HuH-7.5 (cell line): ENCODE data around the gene NPY5R.

Source experiments
- DNase-seq: peaks from one replicate; pipeline ENCODE4 v3.0.0; 2011; ENCODE audit warnings: low spot score

The NPY5R gene

GRCh38 chr4:163384926-163385325, 41.2 kb downstream of the NPY5R start:
- DNase-seq: no peak

GRCh38 chr4:163385466-163385865, 41.8 kb downstream of the NPY5R start:
- DNase-seq: no peak

- no peak for DNase-seq
These were observed 48.1 kb downstream of the NPY5R start for GRCh38 chr4:163391756-163392155.

GRCh38 chr4:163392328-163392727, 48.6 kb downstream of the NPY5R start:
- DNase-seq: no peak

- no peak for DNase-seq
These were observed 49.8 kb downstream of the NPY5R start for GRCh38 chr4:163393471-163393870.

GRCh38 chr4:163395055-163395454, 51.4 kb downstream of the NPY5R start:
- DNase-seq: no peak

- DNase-seq: no peak
These were observed 52.1 kb downstream of the NPY5R start for GRCh38 chr4:163395758-163396157.

- no peak for DNase-seq
These were observed 54.5 kb downstream of the NPY5R start for GRCh38 chr4:163398238-163398637.

- DNase-seq: no peak
These were observed 57.2 kb downstream of the NPY5R start for GRCh38 chr4:163400911-163401310.
